Measurements from ENCODE around the gene PSMC3IP.

The PSMC3IP gene

DNA sequence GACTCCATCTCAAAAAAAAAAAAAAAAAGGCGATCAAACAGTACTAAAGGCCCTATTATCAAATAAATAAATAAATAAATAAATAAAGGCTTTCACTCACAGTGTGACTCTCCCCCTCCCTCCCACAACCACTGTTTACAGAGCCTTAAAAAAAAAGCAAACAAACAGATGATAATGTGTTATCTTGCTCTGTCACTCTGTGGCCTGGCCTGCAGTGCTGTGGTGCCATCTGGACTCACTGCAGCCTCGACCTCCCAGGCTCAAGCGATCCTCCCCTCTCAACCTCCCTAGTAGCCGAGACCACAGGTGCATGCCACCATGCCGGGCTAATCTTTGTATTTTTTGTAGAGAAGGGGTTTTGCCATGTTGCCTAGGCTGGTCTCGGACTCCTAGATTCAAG, 49.6 kb downstream of the PSMC3IP start:
- no peak overlapping the region for H3K4me3 ChIP-seq (ENCODE audit: low read depth, low read length)
- DNase-seq (ENCODE audit: low read depth) = no peak
- TF ChIP-seq CTCF (IDR thresholded peaks at IDR 0.05; ENCODE audit: control insufficient read depth, extremely low read depth, insufficient read depth) = no peak

DNA sequence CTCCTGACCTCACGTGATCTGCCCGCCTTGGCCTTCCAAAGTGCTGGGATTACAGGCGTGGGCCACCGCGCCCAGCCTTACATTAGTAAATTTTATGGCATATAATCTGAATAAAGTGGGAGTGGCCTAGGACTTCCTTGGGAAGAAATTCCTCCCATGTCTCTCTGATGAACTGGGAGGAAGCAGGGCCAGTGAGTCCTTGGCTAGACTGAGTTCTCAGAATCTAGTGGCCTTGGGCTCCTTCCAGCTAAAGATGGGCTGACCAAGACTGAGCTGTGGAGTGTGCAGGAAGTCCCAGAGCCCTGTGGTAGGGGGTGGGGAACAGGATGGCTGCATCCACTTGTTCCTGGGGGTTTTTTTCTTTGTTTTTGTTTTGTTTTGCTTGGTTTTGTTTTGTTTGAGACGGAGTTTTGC, 51.5 kb downstream of the PSMC3IP start:
- no peak overlapping the region for H3K4me3 ChIP-seq (ENCODE audit: low read depth, low read length)
- TF ChIP-seq CTCF (IDR thresholded peaks at IDR 0.05; ENCODE audit: control insufficient read depth, extremely low read depth, insufficient read depth) = no peak
- DNase-seq (ENCODE audit: low read depth) = no peak

DNA sequence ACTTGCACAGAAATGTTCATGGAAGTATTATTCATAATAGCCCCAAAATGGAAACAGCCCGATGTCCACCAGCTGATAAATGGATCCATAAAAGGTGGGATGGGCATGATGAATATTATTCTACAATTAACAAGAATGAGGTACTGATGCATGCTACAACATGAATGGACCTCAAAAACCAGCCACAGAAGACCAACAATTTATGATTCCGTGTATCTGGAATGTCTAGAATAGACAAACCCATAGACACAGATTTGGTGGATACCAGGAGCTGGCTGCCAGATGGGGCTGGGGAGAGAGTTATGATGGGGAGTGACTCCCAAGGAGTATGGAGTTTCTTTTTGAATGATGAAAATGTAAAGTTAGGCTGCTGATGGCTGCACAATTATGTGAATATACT, 52.3 kb downstream of the PSMC3IP start:
- no peak for DNase-seq (ENCODE audit: low read depth)
- no peak for TF ChIP-seq CTCF (IDR thresholded peaks at IDR 0.05; ENCODE audit: control insufficient read depth, extremely low read depth, insufficient read depth)
- H3K4me3 ChIP-seq (ENCODE audit: low read depth, low read length) = no peak overlapping the region

DNA sequence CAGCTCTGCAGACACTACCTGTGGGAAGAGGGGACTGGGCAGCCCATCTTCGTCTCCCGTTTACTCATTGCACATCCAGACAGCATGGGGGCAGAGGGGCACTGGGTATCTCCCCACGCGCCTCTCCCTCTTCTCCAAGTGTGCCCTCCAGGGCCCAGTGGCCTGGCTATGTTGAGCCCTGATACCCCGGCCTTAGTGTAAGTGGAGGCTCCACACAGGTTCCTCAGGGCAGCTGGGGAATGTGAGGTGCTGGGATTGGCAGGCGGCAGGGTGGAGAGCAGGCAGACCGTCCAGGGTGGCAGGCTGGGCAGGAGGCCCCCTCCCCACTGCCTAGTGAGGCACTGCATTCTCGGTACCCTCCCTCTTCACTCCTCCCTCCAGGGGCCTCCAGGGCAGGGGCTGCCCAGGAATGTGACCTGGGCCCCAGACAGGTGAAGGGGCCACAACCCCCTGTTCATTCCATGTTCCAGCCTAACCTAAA, 54.7 kb downstream of the PSMC3IP start:
- H3K4me3 ChIP-seq (ENCODE audit: low read depth, low read length) = no peak overlapping the region
- no peak for DNase-seq (ENCODE audit: low read depth)
- TF ChIP-seq CTCF (IDR thresholded peaks at IDR 0.05; ENCODE audit: control insufficient read depth, extremely low read depth, insufficient read depth) = no peak
